PC-9 (cell line): Measurements from ENCODE around the gene FOXO3.

ENCODE experiments used
- CTCF ChIP-seq: fragments of 200-600 bp; sonication (generic); conservative IDR thresholded peaks from 2 replicates; pipeline ENCODE4 v1.6.1; 2017; ENCODE audit warnings: mixed run types, antibody characterized with exemption, mild to moderate bottlenecking, moderate library complexity
- EZH2 ChIP-seq: fragments of 200-600 bp; sonication (generic); IDR thresholded peaks from 2 replicates; pipeline ENCODE4 v1.8.0; 2017; ENCODE audit warnings: antibody characterized with exemption, low read depth

- no peak for TF ChIP-seq CTCF
- no peak for TF ChIP-seq EZH2
Measured at GRCh38 chr6:108556250-108556649, 4.5 kb upstream of the FOXO3 start.
